ENCODE data around the gene CDH4. TPM values are rescaled to one million over a fixed set of nuclear protein-coding genes. Genes with fewer than 3 reads are reported as not detected.

The CDH4 gene
- total and polyA plus RNA-seq, 9 of the 15 experiments (the other 6 are each of a cell fraction or from before 2014, with no cell fraction given), result 0.04 TPM; not detected in 8

DNA sequence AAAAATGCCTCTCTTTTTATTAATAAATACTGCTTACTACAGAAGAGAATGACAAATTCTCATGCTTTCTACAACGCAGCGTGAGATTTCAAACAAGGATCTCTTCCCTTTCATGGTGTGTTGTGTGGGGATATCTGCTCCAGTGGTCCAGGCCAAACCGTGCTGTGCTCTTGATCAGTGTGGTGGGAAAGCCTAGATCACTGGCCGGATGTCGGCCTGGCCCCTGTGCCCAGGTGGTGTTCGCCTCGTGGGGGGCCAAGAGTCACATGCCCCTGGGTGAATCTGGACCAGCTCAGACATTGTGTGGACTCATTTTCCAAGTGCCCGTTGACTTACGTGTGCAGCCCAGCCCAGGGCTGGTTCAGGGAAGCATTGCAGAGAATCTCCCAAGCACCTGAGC lies 4.3 kb downstream of the CDH4 start:
- no peak for TF ChIP-seq MCM2 (IDR thresholded peaks at IDR 0.05; ENCODE audit: low read depth)
- no peak for TF ChIP-seq DMBX1 (CRISPR knock-in tag; IDR thresholded peaks at IDR 0.05; ENCODE audit: borderline replicate concordance)
- TF ChIP-seq TAF7 (tag; IDR thresholded peaks at IDR 0.05), result no peak
- TF ChIP-seq SMAD1 (IDR thresholded peaks at IDR 0.05; ENCODE audit: low read depth, low read length, partially characterized antibody), result no peak
- TF ChIP-seq ATF2 (CRISPR knock-in tag; IDR thresholded peaks at IDR 0.05), result no peak
- Histone ChIP-seq H3K4me3 (no peak overlapping the region), H3K9ac (ENCODE audit: insufficient read depth in 1 of 2, low read depth in 2 of 2, low read length in 2 of 2) (no peak overlapping the region), H3K27me3 (ENCODE audit: control insufficient read depth in 2 of 2, insufficient read depth in 2 of 2, low read length in 2 of 2) (peaks cover 2 to 41% of the 10 kb centered on the region in 2 experiments; a peak in 4 of 5 replicates), H2AFZ (ENCODE audit: low read depth, low read length) (no peak overlapping the region), H3K4me2 (ENCODE audit: insufficient read depth, low read length) (no peak overlapping the region), H3K36me3 (ENCODE audit: control insufficient read depth, insufficient read depth, low read length) (no peaks in the 10 kb centered on the region), H3K9me3 (replicated peaks; ENCODE audit: control insufficient read depth, insufficient read depth, low read depth, low read length) (no peaks in the 10 kb centered on the region), H4K20me1 (replicated peaks; ENCODE audit: control insufficient read depth, insufficient read depth, low read length) (no peaks in the 10 kb centered on the region), H3K4me1 (replicated peaks in 1 of 2; ENCODE audit: control insufficient read depth in 2 of 2, insufficient read depth in 2 of 2, low read length in 2 of 2) (no peaks in the 10 kb centered on the region), H3K27ac (ENCODE audit: extremely low read depth, low read depth, low read length) (no peak overlapping the region), H3K79me2 (ENCODE audit: control insufficient read depth, insufficient read depth, low read length) (no peaks in the 10 kb centered on the region), H3K9me1 (ENCODE audit: control insufficient read depth, insufficient read depth, low read length) (no peaks in the 10 kb centered on the region)
- DNase-seq (ENCODE audit: extremely low read depth in 1 of 4, low spot score in 3 of 4) (no peak), ATAC-seq (no peak), FAIRE-seq (no peak)
- in situ Hi-C loops (cut with MboI), result no loop called here
- CTCF ChIA-PET (ENCODE audit: low intra/inter-chr PET ratio), result no interaction called here
- BruUV-seq (replicated peaks), result no TSS peak
- POLR2A ChIA-PET, result interaction anchor here (0.7 kb wide), 1 partner anchor 689 kb away, joined by 3 read pairs; no protein-coding TSS in a partner anchor
- intact Hi-C loops (cut with micrococcal nuclease), result no loop called here
- 4% methylated on average over 9 of the region's 9 CpGs for WGBS (ENCODE audit: insufficient coverage, low coverage, missing lambda C conversion rate)
